Stimulated activated CD4-positive, alpha-beta T cell treated with anti-CD3 and anti-CD28 coated beads, Interleukin-2, amount 100 ng/mL, for 24 hours (primary cell): ENCODE measurements around the gene CITED4.

ENCODE experiments used
- DNase-seq, 2 donors: peaks; one replicate each; pipeline ENCODE4 v3.0.0-alpha.2; 2020

CITED4 gene

GRCh38 chr1:40851643-40852042 lies 10.5 kb downstream of the CITED4 start:
- no peak for DNase-seq

GRCh38 chr1:40849801-40850592 lies 12.2 kb downstream of the CITED4 start:
- DNase-seq: peak; percentile 80 to 81

GRCh38 chr1:40848530-40849189 lies 13.5 kb downstream of the CITED4 start:
- peak in 1 of 2 donors; percentile 30 for DNase-seq

- no peak for DNase-seq
Measured at GRCh38 chr1:40847023-40847745, 15.0 kb downstream of the CITED4 start.

GRCh38 chr1:40845895-40846294 lies 16.3 kb downstream of the CITED4 start:
- no peak for DNase-seq

- DNase-seq: no peak
Measured at GRCh38 chr1:40844887-40845878, 17.0 kb downstream of the CITED4 start.

GRCh38 chr1:40844079-40844478 lies 18.1 kb downstream of the CITED4 start:
- DNase-seq: no peak

- no peak for DNase-seq
Measured at GRCh38 chr1:40842691-40843090, 19.5 kb downstream of the CITED4 start.

GRCh38 chr1:40842207-40842606 lies 20.0 kb downstream of the CITED4 start:
- no peak for DNase-seq

- DNase-seq: no peak
Measured at GRCh38 chr1:40841602-40842001, 20.6 kb downstream of the CITED4 start.

- DNase-seq: no peak
Measured at GRCh38 chr1:40840526-40841323, 21.4 kb downstream of the CITED4 start.

GRCh38 chr1:40839943-40840335 lies 22.2 kb downstream of the CITED4 start:
- DNase-seq: no peak

GRCh38 chr1:40838980-40839942 lies 22.9 kb downstream of the CITED4 start:
- DNase-seq: no peak

- DNase-seq: no peak
Measured at GRCh38 chr1:40838045-40838979, 23.9 kb downstream of the CITED4 start.

- no peak for DNase-seq
Measured at GRCh38 chr1:40837601-40838000, 24.6 kb downstream of the CITED4 start.

- DNase-seq: no peak
Measured at GRCh38 chr1:40836283-40836682, 25.9 kb downstream of the CITED4 start.

GRCh38 chr1:40834968-40835545 lies 27.1 kb downstream of the CITED4 start:
- DNase-seq: no peak

GRCh38 chr1:40833979-40834378 lies 28.2 kb downstream of the CITED4 start:
- no peak for DNase-seq
